ENCODE results near the gene POFUT2. TPM values are rescaled to one million over a fixed set of nuclear protein-coding genes. Genes with fewer than 3 reads are reported as not detected.

Gene POFUT2
- total and polyA plus RNA-seq, 4 donors, result 17.9 to 35.7 (median 26.1) TPM

GRCh38 chr21:45288441-45288841, 746 bp upstream of the POFUT2 start:
- H3K36me3 ChIP-seq (ENCODE audit: control insufficient read depth in 4 of 4, insufficient read depth in 4 of 4, low read length in 4 of 4), result peaks cover 9 to 23% (median 20%) of the 10 kb centered on the region in 4 donors
- H3K9me3 ChIP-seq (ENCODE audit: control insufficient read depth in 4 of 4, insufficient read depth in 3 of 4, low read length in 3 of 4), result no peaks in the 10 kb centered on the region
- DNase-seq (no peak), ATAC-seq (ENCODE audit: insufficient read depth, low FRiP score) (no peak)
- no peak overlapping the region for H3K27ac ChIP-seq (ENCODE audit: low read depth in 1 of 2, low read length in 1 of 2)
- no peaks in the 10 kb centered on the region for H3K27me3 ChIP-seq (ENCODE audit: control insufficient read depth in 3 of 3, insufficient read depth in 3 of 3, low read length in 2 of 3)
- no peak overlapping the region for H3K9ac ChIP-seq (ENCODE audit: insufficient read depth in 1 of 2, low read length in 2 of 2)
- TF ChIP-seq CTCF (IDR thresholded peaks at IDR 0.05; ENCODE audit: control extremely low read depth, extremely low read depth), result no peak
- 17 to 27% methylated on average over 32 to 34 of the region's 34 CpGs for whole genome bisulfite sequencing, 2 donors
- H3K4me1 ChIP-seq (ENCODE audit: control insufficient read depth in 5 of 5, insufficient read depth in 5 of 5, low read length in 5 of 5), result peaks cover 4 to 28% (median 10%) of the 10 kb centered on the region in 5 donors
- peak overlapping the region; percentile 48 for H3K4me3 ChIP-seq

- Histone ChIP-seq H3K4me3 (peak overlapping the region; percentile 29), H3K9ac (ENCODE audit: insufficient read depth in 1 of 2, low read length in 2 of 2) (peak overlapping the region in 1 of 2 donors; percentile 25), H3K4me1 (ENCODE audit: control insufficient read depth in 5 of 5, insufficient read depth in 5 of 5, low read length in 5 of 5) (peaks cover 0 to 14% (median 4%) of the 10 kb centered on the region in 5 donors), H3K27ac (ENCODE audit: low read depth in 1 of 2, low read length in 1 of 2) (no peak overlapping the region), H3K36me3 (ENCODE audit: control insufficient read depth in 4 of 4, insufficient read depth in 4 of 4, low read length in 4 of 4) (peaks cover 17 to 35% (median 28%) of the 10 kb centered on the region in 4 donors), H3K27me3 (ENCODE audit: control insufficient read depth in 3 of 3, insufficient read depth in 3 of 3, low read length in 2 of 3) (no peaks in the 10 kb centered on the region), H3K9me3 (ENCODE audit: control insufficient read depth in 4 of 4, insufficient read depth in 3 of 4, low read length in 3 of 4) (no peaks in the 10 kb centered on the region)
- 13 to 17% methylated on average over 39 to 54 of the region's 54 CpGs for WGBS, 2 donors
- DNase-seq (peak in 1 of 3 donors; percentile 37), ATAC-seq (ENCODE audit: insufficient read depth, low FRiP score) (no peak)
- no peak for TF ChIP-seq CTCF (IDR thresholded peaks at IDR 0.05; ENCODE audit: control extremely low read depth, extremely low read depth)
Measured at GRCh38 chr21:45286671-45287437, 841 bp downstream of the POFUT2 start.

- no peak overlapping the region for H3K27ac ChIP-seq (ENCODE audit: low read depth in 1 of 2, low read length in 1 of 2)
- no peaks in the 10 kb centered on the region for H3K9me3 ChIP-seq (ENCODE audit: control insufficient read depth in 4 of 4, insufficient read depth in 3 of 4, low read length in 3 of 4)
- WGBS, 2 donors, result 95 to 98% methylated on average over 28 of the region's 28 CpGs
- no peak for TF ChIP-seq CTCF (IDR thresholded peaks at IDR 0.05; ENCODE audit: control extremely low read depth, extremely low read depth)
- peaks cover 25 to 38% (median 34%) of the 10 kb centered on the region in 4 donors for H3K36me3 ChIP-seq (ENCODE audit: control insufficient read depth in 4 of 4, insufficient read depth in 4 of 4, low read length in 4 of 4)
- no peak overlapping the region for H3K4me3 ChIP-seq
- DNase-seq (peak in 1 of 3 donors; percentile 6), ATAC-seq (ENCODE audit: insufficient read depth, low FRiP score) (no peak)
- no peaks in the 10 kb centered on the region for H3K27me3 ChIP-seq (ENCODE audit: control insufficient read depth in 3 of 3, insufficient read depth in 3 of 3, low read length in 2 of 3)
- no peak overlapping the region for H3K9ac ChIP-seq (ENCODE audit: insufficient read depth in 1 of 2, low read length in 2 of 2)
- peaks cover 0 to 14% (median 4%) of the 10 kb centered on the region in 5 donors for H3K4me1 ChIP-seq (ENCODE audit: control insufficient read depth in 5 of 5, insufficient read depth in 5 of 5, low read length in 5 of 5)
Measured at GRCh38 chr21:45285266-45285931, 2.3 kb downstream of the POFUT2 start.
